Neuronal stem cell (in vitro differentiated cells): Measurements from ENCODE around the gene YBEY.
A peak's percentile ranks its signal among the peaks of the same experiment; 100 is the strongest.

Source experiments
- DNase-seq: peaks from one replicate; pipeline ENCODE4 v3.0.0-alpha.2; 2013; ENCODE audit warnings: low spot score
- H2AFZ ChIP-seq: one replicate; pipeline ENCODE4 v1.6.1; 2013; ENCODE audit warnings: mild to moderate bottlenecking, low read length, inconsistent platforms
- H2AK5ac ChIP-seq: 2 replicates; pipeline ENCODE4 v1.6.1; 2013; ENCODE audit warnings: low read depth, mild to moderate bottlenecking, inconsistent platforms, low read length, moderate library complexity, mixed read lengths
- H2BK120ac ChIP-seq: 2 replicates; pipeline ENCODE4 v1.6.1; 2013; ENCODE audit warnings: low read depth, mild to moderate bottlenecking, inconsistent platforms, low read length, moderate library complexity, mixed read lengths
- H2BK12ac ChIP-seq: one replicate; pipeline ENCODE4 v1.6.1; 2013; ENCODE audit warnings: low read length, inconsistent platforms
- H2BK15ac ChIP-seq: 2 replicates; pipeline ENCODE4 v1.6.1; 2013; ENCODE audit warnings: mild to moderate bottlenecking, low read length, inconsistent platforms, mixed read lengths
- H2BK5ac ChIP-seq: one replicate; pipeline ENCODE4 v1.6.1; 2013; ENCODE audit warnings: inconsistent platforms, mild to moderate bottlenecking, low read length, moderate library complexity
- H3K14ac ChIP-seq: one replicate; pipeline ENCODE4 v1.6.1; 2013; ENCODE audit warnings: low read length, inconsistent platforms
- H3K18ac ChIP-seq: 2 replicates; pipeline ENCODE4 v1.6.1; 2013; ENCODE audit warnings: low read length, inconsistent platforms
- H3K23ac ChIP-seq: 2 replicates; pipeline ENCODE4 v1.6.1; 2013; ENCODE audit warnings: low read depth, mild to moderate bottlenecking, mixed read lengths, low read length, inconsistent platforms; ENCODE audit not compliant: poor library complexity
- H3K27ac ChIP-seq: replicated peaks from 3 replicates; pipeline ENCODE4 v1.5.1; 2013; ENCODE audit warnings: low read length, inconsistent platforms
- H3K27me3 ChIP-seq, 3 experiments: 2 replicates each; pipeline ENCODE4 v1.6.1; 2013; ENCODE audit warnings: low read length in 3 of 3, mild to moderate bottlenecking in 2 of 3, inconsistent platforms in 1 of 3, low read depth in 1 of 3, mixed read lengths in 1 of 3, moderate library complexity in 1 of 3; ENCODE audit not compliant: control insufficient read depth in 3 of 3, insufficient read depth in 3 of 3
- H3K36me3 ChIP-seq, 2 donors: replicated peaks in 1 of 2; 2 replicates each; pipeline ENCODE4 v1.6.1; 2013; ENCODE audit warnings: low read length in 2 of 2; ENCODE audit not compliant: control insufficient read depth in 2 of 2, insufficient read depth in 2 of 2
- H3K4ac ChIP-seq: 2 replicates; pipeline ENCODE4 v1.6.1; 2013; ENCODE audit warnings: inconsistent platforms, mild to moderate bottlenecking, low read length, moderate library complexity
- H3K4me1 ChIP-seq, 2 donors: 1 replicate in 1 of 2; 2 replicates in 1 of 2; pipeline ENCODE4 v1.6.1; 2013; ENCODE audit warnings: low read length in 2 of 2, low read depth in 1 of 2; ENCODE audit not compliant: control insufficient read depth in 2 of 2, insufficient read depth in 1 of 2
- H3K4me2 ChIP-seq: one replicate; pipeline ENCODE4 v1.6.1; 2013; ENCODE audit warnings: mild to moderate bottlenecking, low read length, inconsistent platforms; ENCODE audit not compliant: insufficient read depth, poor library complexity, severe bottlenecking
- H3K4me3 ChIP-seq, 2 donors: 2 replicates each; pipeline ENCODE4 v1.5.1; 2013; ENCODE audit warnings: low read length in 2 of 2, mild to moderate bottlenecking in 2 of 2, inconsistent platforms in 1 of 2, moderate library complexity in 1 of 2
- H3K79me1 ChIP-seq: one replicate; pipeline ENCODE4 v1.6.1; 2013; ENCODE audit warnings: low read depth, mild to moderate bottlenecking, inconsistent platforms, low read length, moderate library complexity
- H3K9ac ChIP-seq: one replicate; pipeline ENCODE4 v1.6.1; 2013; ENCODE audit warnings: mild to moderate bottlenecking, low read depth, low read length, inconsistent platforms; ENCODE audit not compliant: poor library complexity
- H3K9me3 ChIP-seq, 2 donors: replicated peaks in 1 of 2; 2 replicates each; pipeline versions ENCODE3 to v1.6.1; 2013; ENCODE audit warnings: low read length in 2 of 2, mild to moderate bottlenecking in 2 of 2, inconsistent platforms in 1 of 2, low read depth in 1 of 2, mixed read lengths in 1 of 2, moderate library complexity in 1 of 2; ENCODE audit not compliant: control insufficient read depth in 2 of 2, insufficient read depth in 1 of 2
- H4K8ac ChIP-seq: one replicate; pipeline ENCODE4 v1.6.1; 2013; ENCODE audit warnings: low read depth, mild to moderate bottlenecking, inconsistent platforms, low read length, moderate library complexity
- H4K91ac ChIP-seq: one replicate; pipeline ENCODE4 v1.6.1; 2013; ENCODE audit warnings: low read length, low read depth, mild to moderate bottlenecking, inconsistent platforms; ENCODE audit not compliant: poor library complexity
- WGBS, 2 donors: extraction: QIAGEN DNeasy Blood & Tissue Kit; methylation state at CpG; one replicate each; pipeline ENCODE4 v1.1.7; 2013; ENCODE audit warnings: missing lambda C conversion rate in 2 of 2, mixed read lengths in 1 of 2; ENCODE audit not compliant: insufficient read length in 2 of 2, insufficient replicate concordance in 1 of 2; ENCODE audit errors: extremely low coverage in 2 of 2; 5-methylcytosine and 5-hydroxymethylcytosine counted together

The YBEY gene

GRCh38 chr21:46246345-46246744 lies 39.8 kb upstream of the YBEY start:
- Histone ChIP-seq H3K9me3 (no peaks in the 10 kb centered on the region), H3K79me1 (peaks cover 2% of the 10 kb centered on the region), H2BK12ac (no peak overlapping the region), H3K18ac (no peak overlapping the region), H2BK120ac (no peak overlapping the region), H2BK5ac (no peak overlapping the region), H3K23ac (no peak overlapping the region), H2BK15ac (no peak overlapping the region), H3K27me3 (no peaks in the 10 kb centered on the region), H3K4me3 (no peak overlapping the region), H2AK5ac (no peak overlapping the region), H4K91ac (no peak overlapping the region), H3K27ac (no peak overlapping the region), H3K9ac (peak overlapping the region; percentile 45), H3K4ac (no peak overlapping the region), H3K14ac (no peak overlapping the region), H3K4me2 (no peak overlapping the region), H2AFZ (no peak overlapping the region), H3K4me1 (no peaks in the 10 kb centered on the region), H4K8ac (no peak overlapping the region), H3K36me3 (peaks cover 56 to 97% of the 10 kb centered on the region in 2 donors)
- no CpG with 5 or more reads among the region's 6 CpGs for WGBS, 2 donors
- DNase-seq = no peak

- Histone ChIP-seq H2BK120ac (no peak overlapping the region), H3K18ac (no peak overlapping the region), H3K23ac (no peak overlapping the region), H3K4me2 (no peak overlapping the region), H3K79me1 (peaks cover 2% of the 10 kb centered on the region), H2AFZ (no peak overlapping the region), H3K36me3 (peaks cover 54 to 97% of the 10 kb centered on the region in 2 donors), H3K14ac (no peak overlapping the region), H2BK12ac (no peak overlapping the region), H3K9ac (no peak overlapping the region), H3K4ac (no peak overlapping the region), H4K8ac (no peak overlapping the region), H2AK5ac (no peak overlapping the region), H2BK15ac (no peak overlapping the region), H3K9me3 (no peaks in the 10 kb centered on the region), H3K27me3 (no peaks in the 10 kb centered on the region), H3K4me3 (no peak overlapping the region), H4K91ac (no peak overlapping the region), H3K27ac (no peak overlapping the region), H2BK5ac (no peak overlapping the region), H3K4me1 (no peaks in the 10 kb centered on the region)
- no peak for DNase-seq
- no CpG with 5 or more reads among the region's 3 CpGs for WGBS, 2 donors
Measured at GRCh38 chr21:46247699-46248421, 38.3 kb upstream of the YBEY start.

- Histone ChIP-seq H2AFZ (no peak overlapping the region), H3K4me3 (no peak overlapping the region), H2BK15ac (no peak overlapping the region), H3K36me3 (peaks cover 50 to 97% of the 10 kb centered on the region in 2 donors), H3K23ac (no peak overlapping the region), H4K91ac (no peak overlapping the region), H3K4me2 (no peak overlapping the region), H2AK5ac (no peak overlapping the region), H3K4ac (no peak overlapping the region), H3K9me3 (no peaks in the 10 kb centered on the region), H2BK120ac (no peak overlapping the region), H3K4me1 (no peaks in the 10 kb centered on the region), H2BK5ac (no peak overlapping the region), H2BK12ac (no peak overlapping the region), H3K27me3 (no peaks in the 10 kb centered on the region), H3K79me1 (peaks cover 2% of the 10 kb centered on the region), H3K14ac (no peak overlapping the region), H3K27ac (no peak overlapping the region), H4K8ac (no peak overlapping the region), H3K9ac (no peak overlapping the region), H3K18ac (no peak overlapping the region)
- DNase-seq = no peak
- WGBS, 2 donors = no CpG with 5 or more reads among the region's 1 CpG
Measured at GRCh38 chr21:46248422-46248782, 37.7 kb upstream of the YBEY start.

- Histone ChIP-seq H3K9ac (no peak overlapping the region), H2AFZ (no peak overlapping the region), H4K8ac (no peak overlapping the region), H2BK120ac (no peak overlapping the region), H3K27ac (no peak overlapping the region), H3K36me3 (peaks cover 51 to 97% of the 10 kb centered on the region in 2 donors), H3K9me3 (no peaks in the 10 kb centered on the region), H3K4ac (no peak overlapping the region), H2BK5ac (no peak overlapping the region), H2BK12ac (no peak overlapping the region), H3K4me2 (no peak overlapping the region), H3K14ac (no peak overlapping the region), H3K18ac (no peak overlapping the region), H3K23ac (no peak overlapping the region), H2BK15ac (no peak overlapping the region), H4K91ac (no peak overlapping the region), H3K4me3 (no peak overlapping the region), H3K79me1 (peaks cover 2% of the 10 kb centered on the region), H3K4me1 (no peaks in the 10 kb centered on the region), H3K27me3 (no peaks in the 10 kb centered on the region), H2AK5ac (no peak overlapping the region)
- WGBS, 2 donors = no CpG with 5 or more reads among the region's 2 CpGs
- DNase-seq = no peak
Measured at GRCh38 chr21:46248827-46249226, 37.3 kb upstream of the YBEY start.
